Gastrocnemius medialis (tissue), 4 donors: ENCODE results near the gene SELENBP1.

Experiments used
- CTCF ChIP-seq, 5 experiments: fragments of 450-650 bp in 3 of 5; fragments of 200-600 bp in 2 of 5; sonication (generic) in 2 of 5; IDR thresholded peaks in 4 of 5; conservative IDR thresholded peaks in 1 of 5; 1 replicate in 4 of 5; 2 replicates in 1 of 5; pipeline ENCODE4 v1.5.1; 2016 to 2019; ENCODE audit warnings: antibody characterized with exemption in 5 of 5, mild to moderate bottlenecking in 3 of 5, moderate library complexity in 3 of 5
- POLR2A ChIP-seq, 2 donors: fragments of 450-650 bp; IDR thresholded peaks; one replicate each; pipeline ENCODE4 v1.6.1; 2017; ENCODE audit warnings: antibody characterized with exemption in 2 of 2, mild to moderate bottlenecking in 2 of 2, moderate library complexity in 2 of 2

- TF ChIP-seq CTCF (IDR thresholded peaks at IDR 0.05 in 4 of 5, conservative IDR thresholded peaks at IDR 0.05 in 1 of 5) (peak in 2 of 5 experiments; percentile 16 to 17), POLR2A (IDR thresholded peaks at IDR 0.05) (peak; percentile 70 to 91)
Observed at GRCh38 chr1:151327223-151327902, 45.1 kb downstream of the SELENBP1 start, which contains the start of gene PI4KB.
